ENCODE data around the gene ANKUB1.

Gene ANKUB1

DNA sequence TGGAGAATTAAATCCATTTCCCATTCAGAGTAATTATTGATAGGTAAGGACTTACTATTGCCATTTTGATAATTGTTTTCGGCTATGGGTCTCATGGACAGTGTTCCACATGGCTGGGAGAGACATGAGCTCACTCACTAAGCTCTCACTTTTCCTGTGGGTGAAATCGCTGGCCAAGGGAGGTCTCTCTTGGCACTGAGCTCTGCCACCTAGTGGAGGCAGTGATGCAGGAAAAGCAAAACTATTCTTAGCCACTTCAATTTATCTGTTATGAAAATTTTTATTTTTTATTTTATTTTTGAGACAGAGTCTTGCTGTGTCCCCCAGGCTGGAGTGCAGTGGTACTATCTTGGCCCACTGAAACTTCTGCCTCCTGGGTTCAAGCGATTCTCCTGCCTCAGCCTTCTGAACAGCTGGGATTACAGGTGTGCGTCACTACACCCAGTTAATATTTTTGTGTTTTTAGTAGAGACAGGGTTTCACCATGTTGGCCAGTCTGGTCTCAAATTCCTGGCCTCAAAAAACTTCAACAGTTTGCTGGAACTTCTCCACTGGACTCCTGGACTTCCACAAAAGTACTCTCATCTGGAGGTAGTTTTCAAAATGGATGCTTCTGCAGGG is 16.0 kb upstream of the ANKUB1 start:
- DNase-seq (ENCODE audit: low read depth), result peak; percentile 26

DNA sequence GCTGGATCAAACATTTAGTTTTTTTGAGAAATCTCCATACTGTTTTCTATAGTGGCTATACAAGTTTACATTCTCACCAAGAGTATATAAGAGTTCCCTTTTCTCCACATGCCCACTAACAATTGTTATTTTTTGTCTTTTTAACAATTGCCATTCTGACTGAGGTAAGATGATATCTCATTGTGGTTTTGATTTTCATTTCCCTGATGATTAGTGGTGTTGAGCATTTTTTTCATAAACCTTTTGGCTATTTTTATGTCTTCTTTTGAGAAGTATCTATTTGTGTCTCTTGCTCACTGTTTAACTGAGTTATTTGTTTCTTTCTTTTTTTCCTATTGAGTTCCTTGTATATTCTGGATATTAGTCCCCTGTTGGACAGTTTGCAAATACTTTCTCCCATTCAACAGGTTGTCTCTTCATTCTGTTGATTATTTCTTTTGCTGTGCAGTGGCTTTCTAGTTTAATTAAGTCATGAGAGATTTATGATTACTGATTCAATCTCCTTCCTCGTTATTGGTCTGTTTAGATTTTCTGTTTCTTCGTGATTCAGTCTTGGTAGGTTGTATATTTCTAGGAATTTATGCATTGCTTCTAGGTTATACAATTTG is 13.9 kb upstream of the ANKUB1 start:
- no peak for DNase-seq (ENCODE audit: low read depth)

DNA sequence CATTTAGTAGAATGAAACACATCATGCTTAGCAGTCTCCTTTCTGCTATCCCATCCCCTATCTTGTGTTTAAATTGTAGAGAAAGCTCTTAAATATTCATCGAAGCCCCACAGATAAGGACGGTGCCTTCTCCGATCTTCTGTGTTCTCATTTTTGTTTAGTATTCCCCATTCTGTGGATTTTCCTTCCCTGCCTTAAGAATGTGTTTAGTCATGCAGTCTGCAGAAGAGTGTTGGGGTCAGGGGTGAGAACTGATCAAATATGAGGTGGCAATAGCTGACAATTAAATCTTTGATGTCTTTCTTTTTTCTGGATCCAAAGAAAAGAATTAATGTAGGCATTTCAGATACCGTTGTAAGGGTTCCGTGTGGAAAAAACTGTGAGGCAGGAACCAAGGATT is 9.3 kb upstream of the ANKUB1 start:
- DNase-seq (ENCODE audit: low read depth), result no peak

DNA sequence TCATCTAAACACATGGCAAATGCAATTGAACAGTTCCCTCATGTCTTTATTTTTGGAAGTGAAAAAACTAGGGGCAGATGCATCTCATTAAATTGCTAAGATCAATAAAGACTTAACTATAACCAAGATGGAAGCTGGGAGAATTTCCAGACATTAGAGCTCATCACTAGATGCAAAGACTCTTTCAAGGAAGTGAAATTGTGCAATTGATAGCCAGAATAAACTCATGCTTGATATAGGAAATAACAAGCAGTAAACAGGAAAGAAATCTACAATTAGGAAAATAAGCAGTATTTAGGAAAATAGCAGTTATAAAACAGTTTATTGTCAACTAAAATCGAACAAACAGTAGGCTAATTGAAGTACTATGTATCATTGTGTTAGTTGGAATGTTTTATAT is 8.8 kb upstream of the ANKUB1 start:
- DNase-seq (ENCODE audit: low read depth), result no peak

DNA sequence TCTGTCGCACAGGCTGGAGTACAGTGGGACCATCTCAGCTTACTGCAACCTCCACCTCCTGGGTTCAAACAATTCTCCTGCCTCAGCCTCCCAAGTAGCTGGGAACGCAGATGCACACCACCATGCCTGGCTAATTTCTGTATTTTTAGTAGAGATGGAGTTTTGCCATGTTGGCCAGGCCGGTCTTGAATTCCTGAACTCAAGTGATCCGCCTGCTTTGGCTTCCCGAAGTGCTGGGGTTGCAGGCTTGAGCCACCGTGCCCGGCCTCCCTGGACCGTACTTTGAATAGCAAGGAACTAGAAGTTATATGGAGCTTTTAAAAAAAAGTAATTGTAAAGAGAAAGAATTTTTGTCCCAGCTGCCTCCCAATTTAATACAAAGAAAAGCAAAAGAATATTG is 8.3 kb upstream of the ANKUB1 start:
- DNase-seq (ENCODE audit: low read depth), result no peak

- no peak for DNase-seq (ENCODE audit: low read depth)
Observed at GRCh38 chr3:149796026-149796425, 3.7 kb upstream of the ANKUB1 start.

DNA sequence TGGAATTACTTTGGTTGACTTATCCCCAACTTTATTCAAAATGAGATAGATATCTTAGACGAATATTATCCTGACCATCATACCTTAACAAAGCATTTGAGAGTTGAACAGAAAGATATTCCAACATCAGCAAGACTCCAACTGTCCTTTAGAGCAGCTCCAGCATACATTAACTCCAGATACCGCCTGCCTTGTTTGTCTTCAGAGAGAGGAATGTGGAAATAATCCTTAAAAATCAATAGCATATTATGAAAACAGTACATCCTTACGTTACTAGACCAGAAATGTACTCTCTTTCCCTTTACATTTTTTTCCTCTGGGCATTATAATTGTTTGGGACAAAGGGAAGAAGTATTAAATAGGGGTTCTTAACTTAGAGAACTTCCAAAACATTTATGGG is 1.7 kb downstream of the ANKUB1 start:
- DNase-seq (ENCODE audit: low read depth), result no peak

DNA sequence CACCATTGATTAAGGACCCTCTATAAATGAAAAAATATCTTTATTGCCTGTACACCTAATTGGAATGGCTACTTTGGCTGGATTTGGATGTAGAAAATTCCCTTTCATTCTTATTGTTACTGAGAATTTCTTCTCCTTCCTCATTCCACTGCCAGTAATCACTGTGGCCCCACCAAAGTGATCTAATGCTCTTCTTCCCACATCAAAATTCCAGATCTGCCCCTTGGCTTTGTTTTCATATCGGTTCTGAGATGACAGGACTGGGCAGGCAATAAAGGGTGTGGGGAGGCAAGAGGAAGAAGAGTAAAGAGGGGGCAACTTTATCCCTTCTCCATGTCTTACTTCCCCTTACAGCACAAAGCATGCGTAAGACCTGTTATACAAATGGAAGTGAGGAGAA is 2.1 kb downstream of the ANKUB1 start:
- peak; percentile 28 for DNase-seq (ENCODE audit: low read depth)

- DNase-seq (ENCODE audit: low read depth), result no peak
Observed at GRCh38 chr3:149784064-149784704, 8.2 kb downstream of the ANKUB1 start.

DNA sequence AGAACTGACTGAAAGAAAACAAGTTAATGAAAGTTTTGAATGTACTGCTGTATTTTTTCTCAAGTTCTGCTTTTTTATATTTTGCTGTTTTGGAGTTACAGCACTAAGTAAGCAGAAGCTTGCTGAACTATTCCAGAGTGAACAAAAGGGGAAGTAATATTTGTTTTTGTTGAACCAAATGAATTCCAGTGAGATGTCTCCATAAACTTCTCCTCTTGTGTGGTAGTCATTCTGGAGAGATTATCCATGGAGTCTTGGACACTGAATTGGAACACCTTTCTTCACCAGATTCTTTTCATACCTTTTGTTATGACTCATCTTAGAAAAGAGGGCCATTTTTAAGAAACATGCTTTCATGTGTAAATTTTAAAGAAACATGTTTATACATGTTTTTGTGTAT is 8.8 kb downstream of the ANKUB1 start:
- peak; percentile 49 for DNase-seq (ENCODE audit: low read depth)

DNA sequence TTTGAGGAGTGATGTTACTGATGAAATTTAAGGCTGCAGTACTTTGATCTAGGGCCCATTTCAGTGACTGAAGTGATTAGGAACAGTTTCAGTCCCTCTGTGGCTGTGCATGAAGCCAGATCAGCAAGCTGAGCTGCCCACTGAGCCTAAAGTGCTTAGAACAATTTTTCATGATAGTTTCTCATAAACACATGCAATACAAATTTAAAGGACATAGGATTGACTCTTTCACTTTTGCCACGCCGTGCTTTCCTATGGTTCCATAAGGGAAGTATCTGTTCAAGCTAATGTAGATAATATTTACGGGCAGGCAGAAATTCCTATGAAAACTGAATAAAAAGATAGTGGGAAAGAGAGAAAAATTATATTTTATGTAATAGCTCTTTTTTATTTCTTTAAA is 10.6 kb downstream of the ANKUB1 start:
- no peak for DNase-seq (ENCODE audit: low read depth)

DNA sequence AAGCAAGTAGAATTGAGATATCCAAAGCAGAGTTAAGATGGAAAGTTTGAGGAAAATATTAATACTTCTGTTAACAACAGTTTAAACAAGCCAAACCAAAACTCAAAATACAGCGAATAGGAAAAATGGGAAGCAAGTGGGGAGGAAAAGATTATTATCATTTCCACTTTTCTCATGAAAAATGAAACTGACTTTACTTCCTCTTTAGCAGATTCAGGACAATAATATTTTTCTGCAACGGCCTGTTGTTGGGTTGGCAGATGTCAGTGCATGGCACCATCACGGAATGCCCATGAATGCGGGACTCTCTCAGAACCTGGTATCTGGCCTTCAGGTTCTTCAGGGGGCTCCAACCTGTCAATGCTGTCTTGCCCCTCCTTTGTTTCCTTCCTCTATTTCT is 11.1 kb downstream of the ANKUB1 start:
- no peak for DNase-seq (ENCODE audit: low read depth)

- no peak for DNase-seq (ENCODE audit: low read depth)
Observed at GRCh38 chr3:149777414-149778214, 14.7 kb downstream of the ANKUB1 start.

- DNase-seq (ENCODE audit: low read depth), result no peak
Observed at GRCh38 chr3:149776170-149776569, 16.2 kb downstream of the ANKUB1 start.

DNA sequence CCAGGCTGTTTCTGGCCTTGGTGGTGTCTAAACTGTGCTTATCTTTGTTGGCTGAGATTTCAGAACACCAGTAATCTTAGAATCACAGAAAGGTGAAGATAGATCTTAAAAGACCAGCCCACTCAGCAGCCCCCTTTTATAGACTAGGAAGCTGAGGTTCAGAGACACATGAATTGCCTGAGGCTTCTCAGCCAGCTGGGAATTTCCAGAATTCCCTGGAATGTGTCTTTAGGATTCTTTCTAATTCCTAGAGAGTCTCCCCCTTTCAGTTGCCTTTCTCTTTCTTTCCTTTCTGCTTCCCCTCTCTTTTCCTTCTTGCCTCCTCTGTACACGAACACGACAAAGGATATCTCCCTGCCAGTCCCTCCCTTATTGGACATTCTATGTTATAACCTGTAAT is 19.5 kb downstream of the ANKUB1 start:
- no peak for DNase-seq (ENCODE audit: low read depth)

- no peak for DNase-seq (ENCODE audit: low read depth)
Observed at GRCh38 chr3:149771652-149772271, 20.6 kb downstream of the ANKUB1 start.

- DNase-seq (ENCODE audit: low read depth), result no peak
Observed at GRCh38 chr3:149770246-149770645, 22.1 kb downstream of the ANKUB1 start.

DNA sequence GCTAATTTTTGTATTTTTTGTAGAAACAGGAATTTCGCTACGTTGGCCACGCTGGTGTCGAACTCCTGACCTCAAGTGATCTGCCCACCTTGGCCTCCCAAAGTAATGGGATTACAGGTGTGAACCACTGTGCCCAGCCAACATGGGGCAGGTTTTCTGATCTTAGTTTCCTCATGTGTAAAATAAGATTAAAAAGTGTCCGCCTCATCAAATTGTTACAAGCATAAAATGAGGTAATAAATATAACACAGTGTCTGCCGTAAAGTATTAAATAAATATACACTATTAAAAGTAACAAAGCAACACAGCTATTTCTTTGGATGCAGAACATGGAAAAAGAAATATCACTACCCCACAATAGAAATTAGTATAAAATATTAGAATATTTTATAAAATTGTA is 23.6 kb downstream of the ANKUB1 start:
- no peak for DNase-seq (ENCODE audit: low read depth)

GRCh38 chr3:149767720-149768119 is 24.6 kb downstream of the ANKUB1 start:
- DNase-seq (ENCODE audit: low read depth), result no peak

DNA sequence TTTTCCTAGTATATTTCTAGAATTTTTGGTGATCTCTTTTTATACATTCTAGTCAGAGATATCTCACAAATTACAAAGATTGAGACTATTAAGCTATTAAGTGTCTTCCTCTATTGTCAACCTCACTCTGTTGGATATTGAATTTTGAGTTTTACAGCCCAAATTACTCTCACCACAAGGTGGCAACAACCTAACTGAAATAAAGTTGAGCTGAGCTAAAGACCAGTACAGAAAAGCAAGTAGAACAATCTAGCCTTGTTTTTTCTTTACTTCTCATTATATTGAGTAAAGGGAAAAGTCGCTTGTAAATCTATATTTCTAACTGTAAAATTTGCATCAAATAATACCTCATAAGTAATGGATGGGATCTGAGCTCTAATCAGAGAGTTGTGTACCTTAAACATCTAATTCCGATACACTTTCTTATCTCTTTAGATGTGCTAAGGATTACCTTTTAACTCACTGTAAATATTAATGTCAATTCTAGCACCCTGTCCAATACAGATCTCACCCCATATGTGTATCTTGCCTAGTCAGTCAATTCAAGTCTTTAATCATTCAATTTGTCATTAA is 26.5 kb downstream of the ANKUB1 start:
- no peak for DNase-seq (ENCODE audit: low read depth)

GRCh38 chr3:149764302-149764701 is 28.1 kb downstream of the ANKUB1 start:
- DNase-seq (ENCODE audit: low read depth), result no peak

GRCh38 chr3:149763565-149764195 is 28.7 kb downstream of the ANKUB1 start:
- no peak for DNase-seq (ENCODE audit: low read depth)
